Fibroblast of pulmonary artery (primary cell): ENCODE results near the gene RAF1.
"Not testable (repeated sequence)": the region's sequence is repeated elsewhere in the genome, so short reads cannot be mapped to it uniquely, and the experiment has no call there.

Source experiments
- DNase-seq: peaks from one replicate; pipeline ENCODE4 v3.0.0-alpha.2; 2010; ENCODE audit warnings: low read depth
- H3K4me3 ChIP-seq: replicated peaks from 2 replicates; pipeline ENCODE4 v1.5.1; 2011; ENCODE audit warnings: low read depth, mild to moderate bottlenecking, control low read depth, low read length, moderate library complexity
- CTCF ChIP-seq: IDR thresholded peaks from 2 replicates; pipeline ENCODE4 v1.5.1; 2011; ENCODE audit warnings: mild to moderate bottlenecking, control low read depth, low read length, inconsistent platforms; ENCODE audit errors: missing control alignments

The RAF1 gene

GRCh38 chr3:12705981-12706380, 42.1 kb upstream of the RAF1 start:
- H3K4me3 ChIP-seq, result no peak overlapping the region
- DNase-seq, result no peak
- TF ChIP-seq CTCF, result no peak

GRCh38 chr3:12705374-12705926, 41.5 kb upstream of the RAF1 start:
- H3K4me3 ChIP-seq, result no peak overlapping the region
- no peak for TF ChIP-seq CTCF
- DNase-seq, result no peak

GRCh38 chr3:12702501-12702900, 38.6 kb upstream of the RAF1 start:
- no peak for DNase-seq
- TF ChIP-seq CTCF, result no peak
- H3K4me3 ChIP-seq, result no peak overlapping the region

GRCh38 chr3:12701601-12702000, 37.7 kb upstream of the RAF1 start:
- DNase-seq, H3K4me3 ChIP-seq: not testable (repeated sequence)

- DNase-seq, result no peak
- no peak for TF ChIP-seq CTCF
- H3K4me3 ChIP-seq, result no peak overlapping the region
Observed at GRCh38 chr3:12700800-12701199, 36.9 kb upstream of the RAF1 start.

- DNase-seq, result no peak
- H3K4me3 ChIP-seq, result no peak overlapping the region
- no peak for TF ChIP-seq CTCF
Observed at GRCh38 chr3:12695916-12696315, 32.0 kb upstream of the RAF1 start.

- TF ChIP-seq CTCF, result no peak
- no peak for DNase-seq
- H3K4me3 ChIP-seq, result no peak overlapping the region
Observed at GRCh38 chr3:12695112-12695511, 31.2 kb upstream of the RAF1 start.

GRCh38 chr3:12692444-12692843, 28.5 kb upstream of the RAF1 start:
- no peak overlapping the region for H3K4me3 ChIP-seq
- DNase-seq, result no peak
- TF ChIP-seq CTCF, result no peak
